Measurements from ENCODE around the gene ARL15. TPM values are rescaled to one million over a fixed set of nuclear protein-coding genes. Genes with fewer than 3 reads are reported as not detected.

Gene ARL15
- total RNA-seq, 2 experiments from 2014 or later: 5.7 to 6.3 TPM

- DNase-seq: no peak
- intact Hi-C loops (cut with micrococcal nuclease): no loop called here
- H3K4me1 Mint-ChIP-seq (ENCODE audit: low read depth): peaks cover 41% of the 10 kb centered on the region
- no peaks in the 10 kb centered on the region for H3K27me3 Mint-ChIP-seq
- POLR2A ChIA-PET: no interaction called here
- H3K36me3 Mint-ChIP-seq (ENCODE audit: low read depth): no peaks in the 10 kb centered on the region
- H3K4me3 Mint-ChIP-seq: no peak overlapping the region
- no peak for TF ChIP-seq CTCF (IDR thresholded peaks at IDR 0.05)
- H3K9me3 Mint-ChIP-seq: no peaks in the 10 kb centered on the region
- no peak overlapping the region for H3K27ac Mint-ChIP-seq
- ATAC-seq: no peak
- CTCF ChIA-PET: no interaction called here
These were observed 6.3 kb downstream of the ARL15 start for GRCh38 chr5:54304040-54304439.

GRCh38 chr5:54302267-54302687 is 8.1 kb downstream of the ARL15 start:
- Mint-ChIP-seq H3K4me1 (ENCODE audit: low read depth) (peaks cover 41% of the 10 kb centered on the region), H3K27ac (no peak overlapping the region), H3K36me3 (ENCODE audit: low read depth) (peaks cover 3% of the 10 kb centered on the region), H3K4me3 (no peak overlapping the region), H3K9me3 (no peaks in the 10 kb centered on the region), H3K27me3 (no peaks in the 10 kb centered on the region)
- POLR2A ChIA-PET: no interaction called here
- CTCF ChIA-PET: no interaction called here
- no peak for TF ChIP-seq CTCF (IDR thresholded peaks at IDR 0.05)
- intact Hi-C loops (cut with micrococcal nuclease): no loop called here
- ATAC-seq: no peak
- no peak for DNase-seq

GRCh38 chr5:54301849-54302248 is 8.5 kb downstream of the ARL15 start:
- ATAC-seq: no peak
- no peak for TF ChIP-seq CTCF (IDR thresholded peaks at IDR 0.05)
- Mint-ChIP-seq H3K36me3 (ENCODE audit: low read depth) (peaks cover 3% of the 10 kb centered on the region), H3K4me3 (no peak overlapping the region), H3K9me3 (no peaks in the 10 kb centered on the region), H3K27me3 (no peaks in the 10 kb centered on the region), H3K4me1 (ENCODE audit: low read depth) (peaks cover 38% of the 10 kb centered on the region), H3K27ac (no peak overlapping the region)
- ChIA-PET CTCF (no interaction called here), POLR2A (no interaction called here)
- DNase-seq: no peak
- intact Hi-C loops (cut with micrococcal nuclease): no loop called here

GRCh38 chr5:54301220-54301619 is 9.2 kb downstream of the ARL15 start:
- TF ChIP-seq CTCF (IDR thresholded peaks at IDR 0.05): no peak
- no peak overlapping the region for H3K4me3 Mint-ChIP-seq
- intact Hi-C loops (cut with micrococcal nuclease): no loop called here
- H3K36me3 Mint-ChIP-seq (ENCODE audit: low read depth): peaks cover 3% of the 10 kb centered on the region
- no peaks in the 10 kb centered on the region for H3K27me3 Mint-ChIP-seq
- POLR2A ChIA-PET: no interaction called here
- CTCF ChIA-PET: no interaction called here
- H3K27ac Mint-ChIP-seq: no peak overlapping the region
- no peak for ATAC-seq
- no peak for DNase-seq
- H3K4me1 Mint-ChIP-seq (ENCODE audit: low read depth): peaks cover 37% of the 10 kb centered on the region
- no peaks in the 10 kb centered on the region for H3K9me3 Mint-ChIP-seq

- Mint-ChIP-seq H3K27me3 (no peaks in the 10 kb centered on the region), H3K4me1 (ENCODE audit: low read depth) (peaks cover 41% of the 10 kb centered on the region), H3K27ac (no peak overlapping the region), H3K36me3 (ENCODE audit: low read depth) (peaks cover 3% of the 10 kb centered on the region), H3K9me3 (no peaks in the 10 kb centered on the region), H3K4me3 (no peak overlapping the region)
- POLR2A ChIA-PET: interaction anchor here (0.8 kb wide), 1 partner anchor 12 kb away, joined by 3 read pairs; no protein-coding TSS in a partner anchor
- TF ChIP-seq CTCF (IDR thresholded peaks at IDR 0.05): no peak
- DNase-seq (no peak), ATAC-seq (no peak)
- intact Hi-C loops (cut with micrococcal nuclease): no loop called here
- CTCF ChIA-PET: interaction anchor here (1.1 kb wide), 1 partner anchor 13 kb away, joined by 4 read pairs; no protein-coding TSS in a partner anchor
These were observed 11.4 kb downstream of the ARL15 start for GRCh38 chr5:54298947-54299346.

All from activated CD8-positive, alpha-beta T cell treated with anti-CD3 and anti-CD28 coated beads for 36 hours (primary cell).